HG02840 (cell line): ENCODE measurements around the gene USP53.
"Not testable (repeated sequence)": the region's sequence is repeated elsewhere in the genome, so short reads cannot be mapped to it uniquely, and the experiment has no call there.

Source experiments
- ATAC-seq: cut with Tn5 transposase; IDR thresholded peaks from one replicate; pipeline ENCODE4 v1.9.1; 2021; ENCODE audit warnings: mild to moderate bottlenecking, moderate library complexity, moderate number of reproducible peaks; ENCODE audit not compliant: unreplicated experiment, low FRiP score

The USP53 gene

GRCh38 chr4:119212234-119212963 is at the start of gene USP53:
Gene USP53, plus strand, starts transcription at chr4:119212713. Its CDS starts 27,047 bp downstream, at chr4:119239760.
- ATAC-seq, result peak; percentile 94

GRCh38 chr4:119165767-119166166 is 46.7 kb upstream of the USP53 start:
- ATAC-seq, result no peak

- no peak for ATAC-seq
Measured at GRCh38 chr4:119170195-119170594, 42.3 kb upstream of the USP53 start.

GRCh38 chr4:119172223-119172622 is 40.3 kb upstream of the USP53 start:
- no peak for ATAC-seq

GRCh38 chr4:119173729-119174361 is 38.7 kb upstream of the USP53 start:
- ATAC-seq, result not testable (repeated sequence)

GRCh38 chr4:119179011-119179410 is 33.5 kb upstream of the USP53 start:
- ATAC-seq, result no peak

- no peak for ATAC-seq
Measured at GRCh38 chr4:119184128-119184527, 28.4 kb upstream of the USP53 start.

GRCh38 chr4:119189638-119190037 is 22.9 kb upstream of the USP53 start:
- no peak for ATAC-seq

GRCh38 chr4:119190354-119190753 is 22.2 kb upstream of the USP53 start:
- no peak for ATAC-seq

GRCh38 chr4:119191505-119191904 is 21.0 kb upstream of the USP53 start:
- ATAC-seq, result no peak

- ATAC-seq, result no peak
Measured at GRCh38 chr4:119197772-119198212, 14.7 kb upstream of the USP53 start.

- no peak for ATAC-seq
Measured at GRCh38 chr4:119204916-119205315, 7.6 kb upstream of the USP53 start.

GRCh38 chr4:119205690-119206089 is 6.8 kb upstream of the USP53 start:
- no peak for ATAC-seq

- no peak for ATAC-seq
Measured at GRCh38 chr4:119206178-119206577, 6.3 kb upstream of the USP53 start.

GRCh38 chr4:119207051-119207450 is 5.5 kb upstream of the USP53 start:
- no peak for ATAC-seq

- ATAC-seq, result no peak
Measured at GRCh38 chr4:119209077-119209476, 3.4 kb upstream of the USP53 start.

GRCh38 chr4:119209586-119209985 is 2.9 kb upstream of the USP53 start:
- no peak for ATAC-seq

GRCh38 chr4:119210775-119211174 is 1.7 kb upstream of the USP53 start:
- ATAC-seq, result no peak

GRCh38 chr4:119211867-119212233 is 663 bp upstream of the USP53 start:
- ATAC-seq, result peak; percentile 3

GRCh38 chr4:119212964-119213606 is 572 bp downstream of the USP53 start:
- ATAC-seq, result peak; percentile 48

GRCh38 chr4:119218093-119218492 is 5.6 kb downstream of the USP53 start:
- no peak for ATAC-seq

GRCh38 chr4:119221412-119221811 is 8.9 kb downstream of the USP53 start:
- ATAC-seq, result no peak
